Forelimb muscle (tissue), 1 donor: ENCODE data around the gene ZMIZ1. TPM values are rescaled to one million over a fixed set of nuclear protein-coding genes. Genes with fewer than 3 reads are reported as not detected.

ENCODE experiments used
- DNase-seq: peaks from one replicate; pipeline ENCODE4 v3.0.0-alpha.2; 2013; ENCODE audit warnings: low read depth
- polyA plus RNA-seq: library from polyadenylated mRNA; unstranded; fragments of 120-200 nt; gene quantifications from one replicate; pipeline ENCODE4 v1.2.1, GENCODE V29; 2013; ENCODE audit not compliant: insufficient read length

The ZMIZ1 gene
- polyA plus RNA-seq, 1 donor: 29.8 TPM

GRCh38 chr10:79149662-79150443 is 81.1 kb downstream of the ZMIZ1 start:
- DNase-seq: no peak

GRCh38 chr10:79150444-79150754 is 81.6 kb downstream of the ZMIZ1 start:
- no peak for DNase-seq

GRCh38 chr10:79152423-79152817 is 83.7 kb downstream of the ZMIZ1 start:
- DNase-seq: no peak

GRCh38 chr10:79153745-79154144 is 85.0 kb downstream of the ZMIZ1 start:
- no peak for DNase-seq

- DNase-seq: no peak
These were observed 86.7 kb downstream of the ZMIZ1 start for GRCh38 chr10:79155301-79156081.

GRCh38 chr10:79156334-79157274 is 87.8 kb downstream of the ZMIZ1 start:
- no peak for DNase-seq

- DNase-seq: no peak
These were observed 89.2 kb downstream of the ZMIZ1 start for GRCh38 chr10:79158004-79158340.

GRCh38 chr10:79158402-79159097 is 89.8 kb downstream of the ZMIZ1 start:
- DNase-seq: no peak

- no peak for DNase-seq
These were observed 90.4 kb downstream of the ZMIZ1 start for GRCh38 chr10:79159141-79159651.

- DNase-seq: no peak
These were observed 91.0 kb downstream of the ZMIZ1 start for GRCh38 chr10:79159785-79160184.

GRCh38 chr10:79160191-79160590 is 91.4 kb downstream of the ZMIZ1 start:
- DNase-seq: no peak

GRCh38 chr10:79161557-79161956 is 92.8 kb downstream of the ZMIZ1 start:
- DNase-seq: no peak

GRCh38 chr10:79162022-79162421 is 93.3 kb downstream of the ZMIZ1 start:
- DNase-seq: no peak

- no peak for DNase-seq
These were observed 94.3 kb downstream of the ZMIZ1 start for GRCh38 chr10:79162861-79163665.

- no peak for DNase-seq
These were observed 94.9 kb downstream of the ZMIZ1 start for GRCh38 chr10:79163666-79163975.

GRCh38 chr10:79164075-79164474 is 95.3 kb downstream of the ZMIZ1 start:
- no peak for DNase-seq

GRCh38 chr10:79165070-79165778 is 96.5 kb downstream of the ZMIZ1 start:
- DNase-seq: no peak

GRCh38 chr10:79166312-79166721 is 97.6 kb downstream of the ZMIZ1 start:
- no peak for DNase-seq

GRCh38 chr10:79166741-79167140 is 98.0 kb downstream of the ZMIZ1 start:
- no peak for DNase-seq

GRCh38 chr10:79167537-79167936 is 98.8 kb downstream of the ZMIZ1 start:
- DNase-seq: no peak
